Measurements from ENCODE around the gene RNLS.

Gene RNLS

DNA sequence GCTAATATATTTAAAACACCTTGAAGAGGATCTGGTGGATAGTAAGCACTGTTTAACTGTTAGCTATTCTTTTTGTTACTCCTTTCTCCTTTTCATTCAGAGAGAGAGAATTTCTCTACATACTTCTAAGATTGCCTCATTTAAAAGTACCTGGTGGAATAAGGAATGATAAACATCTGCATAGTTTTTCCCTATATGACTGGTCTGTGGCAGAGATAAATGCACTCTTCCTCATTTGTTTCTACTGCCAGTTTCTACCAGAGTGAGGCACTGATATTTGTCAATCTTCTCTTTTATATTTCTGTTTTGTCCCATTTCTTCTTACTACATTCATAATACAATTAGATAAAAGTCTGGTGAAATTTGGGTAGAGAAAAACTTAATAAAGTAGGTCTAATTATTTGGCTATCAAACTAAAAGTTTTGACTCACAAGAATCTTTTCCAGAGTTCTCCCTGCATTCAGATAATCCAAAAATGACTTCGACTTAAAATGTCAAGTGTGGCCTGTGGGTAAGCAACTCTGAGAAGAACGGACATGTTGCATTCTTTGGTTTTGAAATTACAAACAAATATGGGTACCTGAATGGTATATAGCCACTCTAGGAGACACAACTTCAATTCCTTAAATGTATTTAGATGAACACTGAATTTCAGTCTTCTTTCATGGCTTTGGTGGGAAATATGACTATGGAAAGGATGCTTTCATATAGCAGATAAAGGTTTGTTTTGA is 38.8 kb downstream of the RNLS start:
- Histone ChIP-seq H3K27ac (ENCODE audit: low read depth, low read length) (no peak overlapping the region), H3K9ac (ENCODE audit: low read length) (no peak overlapping the region), H3K27me3 (ENCODE audit: control insufficient read depth, insufficient read depth, low read length) (no peaks in the 10 kb centered on the region), H3K4me1 (ENCODE audit: control insufficient read depth, insufficient read depth, low read length) (no peaks in the 10 kb centered on the region), H3K36me3 (ENCODE audit: control insufficient read depth, insufficient read depth, low read length) (no peaks in the 10 kb centered on the region), H3K4me3 (ENCODE audit: low read length) (no peak overlapping the region)

DNA sequence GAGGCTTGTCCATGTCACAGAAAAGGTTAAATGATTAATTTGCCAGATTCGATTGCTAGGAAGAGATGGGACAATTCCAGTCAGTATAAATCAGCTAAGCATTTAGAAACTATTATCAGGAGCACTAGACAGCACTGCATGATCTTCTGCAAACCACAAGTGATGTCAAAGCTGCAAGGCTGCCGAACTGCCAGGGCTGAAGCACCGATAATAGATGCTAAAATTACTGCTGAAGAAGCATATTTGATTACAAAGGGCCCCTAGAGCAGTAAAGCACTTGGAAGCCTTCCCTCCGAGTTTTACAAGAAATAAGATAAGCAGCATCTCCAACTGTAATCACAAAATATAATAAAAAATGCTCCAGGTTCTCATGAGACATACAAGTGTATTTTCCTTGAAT is 40.6 kb downstream of the RNLS start:
- no peak overlapping the region for H3K4me3 ChIP-seq (ENCODE audit: low read length)
- H3K36me3 ChIP-seq (ENCODE audit: control insufficient read depth, insufficient read depth, low read length), result no peaks in the 10 kb centered on the region
- H3K27me3 ChIP-seq (ENCODE audit: control insufficient read depth, insufficient read depth, low read length), result no peaks in the 10 kb centered on the region
- H3K9ac ChIP-seq (ENCODE audit: low read length), result no peak overlapping the region
- no peak overlapping the region for H3K27ac ChIP-seq (ENCODE audit: low read depth, low read length)
- no peaks in the 10 kb centered on the region for H3K4me1 ChIP-seq (ENCODE audit: control insufficient read depth, insufficient read depth, low read length)

DNA sequence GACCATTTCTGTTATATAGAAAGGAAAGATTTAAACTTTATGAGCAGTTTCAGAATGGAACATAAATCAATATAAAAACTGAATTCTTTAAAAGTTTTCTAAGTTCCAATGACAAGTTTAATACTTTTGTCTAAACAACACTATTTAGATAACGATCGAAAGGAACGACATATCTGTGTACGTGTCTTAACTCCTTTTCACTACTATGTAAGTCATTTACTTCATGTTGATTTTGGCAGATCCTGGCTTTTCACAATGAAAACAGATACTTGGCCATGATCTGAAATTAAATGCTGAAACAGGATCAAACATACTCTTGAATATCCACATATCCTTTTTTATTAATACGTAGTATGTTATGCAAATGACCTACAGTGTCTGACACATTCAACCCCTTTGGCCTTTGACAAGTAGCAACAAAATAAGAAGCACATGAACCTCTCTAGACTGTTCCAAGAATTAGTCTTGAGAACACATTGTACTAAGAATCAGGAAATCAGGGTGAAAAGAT is 41.9 kb downstream of the RNLS start:
- H3K4me3 ChIP-seq (ENCODE audit: low read length), result no peak overlapping the region
- no peaks in the 10 kb centered on the region for H3K36me3 ChIP-seq (ENCODE audit: control insufficient read depth, insufficient read depth, low read length)
- H3K27ac ChIP-seq (ENCODE audit: low read depth, low read length), result no peak overlapping the region
- no peak overlapping the region for H3K9ac ChIP-seq (ENCODE audit: low read length)
- H3K27me3 ChIP-seq (ENCODE audit: control insufficient read depth, insufficient read depth, low read length), result no peaks in the 10 kb centered on the region
- no peaks in the 10 kb centered on the region for H3K4me1 ChIP-seq (ENCODE audit: control insufficient read depth, insufficient read depth, low read length)

DNA sequence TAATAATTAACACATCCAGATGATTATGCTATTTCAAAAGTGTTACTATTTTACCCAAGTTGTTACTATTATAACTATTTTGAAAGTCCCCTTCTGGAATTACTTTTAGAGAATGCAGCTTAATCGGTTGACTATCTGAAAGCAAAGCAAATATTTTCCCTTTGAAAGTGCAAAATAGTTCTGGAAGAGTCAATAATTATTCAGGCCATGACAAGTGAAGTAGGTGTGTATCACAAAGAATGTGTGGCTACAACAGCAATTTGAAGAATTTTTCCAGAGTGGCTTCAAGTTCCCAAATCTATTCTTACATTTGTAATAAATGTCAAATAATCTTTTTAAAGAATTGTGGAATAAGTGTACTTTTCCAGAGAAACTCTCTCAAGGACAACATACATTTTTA is 42.8 kb downstream of the RNLS start:
- H3K36me3 ChIP-seq (ENCODE audit: control insufficient read depth, insufficient read depth, low read length), result no peaks in the 10 kb centered on the region
- H3K27ac ChIP-seq (ENCODE audit: low read depth, low read length), result no peak overlapping the region
- H3K4me1 ChIP-seq (ENCODE audit: control insufficient read depth, insufficient read depth, low read length), result no peaks in the 10 kb centered on the region
- H3K9ac ChIP-seq (ENCODE audit: low read length), result no peak overlapping the region
- H3K27me3 ChIP-seq (ENCODE audit: control insufficient read depth, insufficient read depth, low read length), result no peaks in the 10 kb centered on the region
- no peak overlapping the region for H3K4me3 ChIP-seq (ENCODE audit: low read length)

DNA sequence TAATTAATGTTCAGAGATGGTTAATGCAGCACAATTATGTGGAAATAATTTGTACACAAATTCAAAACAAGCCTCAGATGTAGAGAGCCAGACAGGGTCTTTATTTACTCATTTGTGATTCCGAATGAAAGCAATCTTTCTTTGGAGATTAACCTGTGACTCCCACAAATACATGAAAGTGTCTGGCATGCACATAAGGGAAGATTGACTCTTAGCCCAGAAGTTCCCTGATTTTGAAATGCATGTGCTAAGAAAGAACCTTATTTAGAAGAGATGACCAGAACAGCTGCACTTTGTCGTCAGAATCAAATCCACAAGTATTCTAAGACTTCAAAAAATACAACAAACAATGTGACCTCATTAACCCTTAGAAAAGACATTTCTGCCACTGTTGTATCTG is 45.1 kb downstream of the RNLS start:
- Histone ChIP-seq H3K4me1 (ENCODE audit: control insufficient read depth, insufficient read depth, low read length) (no peaks in the 10 kb centered on the region), H3K27ac (ENCODE audit: low read depth, low read length) (no peak overlapping the region)

DNA sequence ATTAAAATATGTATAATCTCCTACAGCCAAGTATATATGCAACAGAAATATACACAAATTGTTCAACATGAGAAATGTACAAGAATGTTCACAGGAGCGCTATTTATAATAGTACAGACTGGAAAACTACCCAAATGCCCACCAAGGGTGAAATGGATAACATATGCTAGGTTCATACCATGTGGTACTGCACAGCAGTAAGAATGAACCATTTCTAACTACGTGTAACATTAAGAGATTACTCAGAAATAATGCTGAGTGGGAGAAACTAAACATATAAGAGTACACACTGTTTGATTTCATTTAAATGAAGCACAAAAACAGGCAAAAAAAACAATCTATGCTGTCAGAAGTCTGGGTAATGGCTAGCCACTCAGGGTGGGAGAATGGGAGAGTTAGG is 45.8 kb downstream of the RNLS start:
- Histone ChIP-seq H3K4me3 (ENCODE audit: low read length) (no peak overlapping the region), H3K27me3 (ENCODE audit: control insufficient read depth, insufficient read depth, low read length) (no peaks in the 10 kb centered on the region), H3K9ac (ENCODE audit: low read length) (no peak overlapping the region), H3K4me1 (ENCODE audit: control insufficient read depth, insufficient read depth, low read length) (no peaks in the 10 kb centered on the region), H3K36me3 (ENCODE audit: control insufficient read depth, insufficient read depth, low read length) (no peaks in the 10 kb centered on the region), H3K27ac (ENCODE audit: low read depth, low read length) (no peak overlapping the region)

More for the DNA sequence above, 45.1 kb downstream of the RNLS start:
- Histone ChIP-seq H3K9ac (ENCODE audit: low read length) (no peak overlapping the region), H3K4me3 (ENCODE audit: low read length) (no peak overlapping the region), H3K36me3 (ENCODE audit: control insufficient read depth, insufficient read depth, low read length) (no peaks in the 10 kb centered on the region), H3K27me3 (ENCODE audit: control insufficient read depth, insufficient read depth, low read length) (no peaks in the 10 kb centered on the region)

DNA sequence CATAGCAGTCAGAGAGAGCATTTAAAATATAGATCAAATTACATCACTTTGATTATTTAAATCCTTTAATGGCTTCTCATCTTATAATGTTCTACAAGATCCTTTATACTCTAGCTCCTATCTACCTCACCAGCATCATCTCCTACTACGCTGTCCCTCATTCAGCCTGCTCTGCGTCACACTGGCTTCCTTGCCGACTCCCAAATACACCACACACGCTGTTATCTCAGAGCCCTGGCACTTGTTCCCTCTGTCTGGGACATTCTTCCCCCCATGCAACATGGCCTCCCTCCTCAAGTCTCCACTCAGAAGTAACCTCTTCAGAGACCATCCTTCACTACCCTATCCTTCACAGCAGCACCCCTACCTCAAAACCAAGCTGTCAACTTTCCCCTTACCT is 46.7 kb downstream of the RNLS start:
- Histone ChIP-seq H3K4me1 (ENCODE audit: control insufficient read depth, insufficient read depth, low read length) (no peaks in the 10 kb centered on the region), H3K4me3 (ENCODE audit: low read length) (no peak overlapping the region), H3K27me3 (ENCODE audit: control insufficient read depth, insufficient read depth, low read length) (no peaks in the 10 kb centered on the region), H3K36me3 (ENCODE audit: control insufficient read depth, insufficient read depth, low read length) (no peaks in the 10 kb centered on the region), H3K9ac (ENCODE audit: low read length) (no peak overlapping the region), H3K27ac (ENCODE audit: low read depth, low read length) (no peak overlapping the region)

DNA sequence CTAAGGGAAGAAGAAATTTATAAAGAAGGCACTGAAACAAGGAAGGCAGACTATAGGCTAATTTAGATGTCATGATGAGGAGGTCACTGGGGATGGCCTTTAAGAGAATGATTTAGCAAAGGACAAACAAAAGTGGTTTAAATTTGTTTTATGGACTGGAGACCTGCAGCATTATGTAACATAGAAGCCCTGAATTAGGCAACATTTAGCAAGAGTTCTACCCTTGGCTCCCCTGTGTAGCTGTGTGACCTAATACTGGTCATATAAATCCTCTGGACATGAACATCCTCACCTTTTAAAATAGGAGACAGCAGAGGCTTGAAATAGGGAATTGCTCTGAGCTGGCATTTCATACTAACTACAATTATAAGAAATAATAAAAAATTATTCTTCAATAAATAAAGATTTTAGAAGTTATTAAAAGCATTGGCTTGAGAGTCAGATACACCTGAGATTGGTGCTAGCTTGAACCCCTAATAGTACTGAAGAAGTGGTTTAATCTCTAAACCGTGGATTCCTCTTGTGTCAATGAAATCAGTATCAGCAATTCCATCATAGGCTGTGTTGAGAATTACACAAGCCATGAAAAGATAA is 48.9 kb downstream of the RNLS start:
- H3K4me3 ChIP-seq (ENCODE audit: low read length), result no peak overlapping the region
- H3K4me1 ChIP-seq (ENCODE audit: control insufficient read depth, insufficient read depth, low read length), result no peaks in the 10 kb centered on the region
- no peak overlapping the region for H3K27ac ChIP-seq (ENCODE audit: low read depth, low read length)
- no peaks in the 10 kb centered on the region for H3K36me3 ChIP-seq (ENCODE audit: control insufficient read depth, insufficient read depth, low read length)
- H3K27me3 ChIP-seq (ENCODE audit: control insufficient read depth, insufficient read depth, low read length), result no peaks in the 10 kb centered on the region
- H3K9ac ChIP-seq (ENCODE audit: low read length), result no peak overlapping the region

DNA sequence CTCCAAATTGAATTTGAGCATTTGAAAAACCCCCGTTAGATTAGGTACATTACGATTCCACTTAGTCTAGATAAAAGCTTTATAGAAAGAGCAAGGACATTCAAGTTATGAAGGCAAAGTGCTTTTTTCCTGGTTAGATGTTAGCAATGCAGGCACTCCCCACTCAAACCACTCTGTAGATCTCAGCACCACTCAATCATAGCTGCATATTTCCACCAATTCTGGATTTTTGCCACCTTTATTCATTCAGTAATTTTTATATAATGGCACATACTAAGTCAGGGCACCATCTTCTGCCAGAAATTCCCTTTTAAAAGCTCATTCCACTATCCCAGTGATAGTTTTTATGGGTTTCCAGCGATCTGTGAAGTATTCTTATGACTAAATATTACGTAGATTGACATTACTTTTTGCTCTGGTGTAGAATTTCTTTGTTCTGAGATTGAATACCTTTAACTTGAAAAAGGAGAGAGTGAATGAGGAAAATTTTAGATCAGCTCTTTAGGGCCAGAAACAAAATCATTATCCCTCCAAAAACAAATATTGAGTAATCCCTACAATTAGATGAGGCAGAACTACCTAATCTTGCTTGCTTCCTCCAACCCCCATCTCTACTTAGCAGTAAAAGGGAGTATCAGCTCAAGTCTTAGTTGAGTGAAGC is 51.6 kb downstream of the RNLS start:
- no peak overlapping the region for H3K4me3 ChIP-seq (ENCODE audit: low read length)
- no peaks in the 10 kb centered on the region for H3K4me1 ChIP-seq (ENCODE audit: control insufficient read depth, insufficient read depth, low read length)
- H3K27ac ChIP-seq (ENCODE audit: low read depth, low read length), result no peak overlapping the region
- no peak overlapping the region for H3K9ac ChIP-seq (ENCODE audit: low read length)
- no peaks in the 10 kb centered on the region for H3K27me3 ChIP-seq (ENCODE audit: control insufficient read depth, insufficient read depth, low read length)
- no peaks in the 10 kb centered on the region for H3K36me3 ChIP-seq (ENCODE audit: control insufficient read depth, insufficient read depth, low read length)

DNA sequence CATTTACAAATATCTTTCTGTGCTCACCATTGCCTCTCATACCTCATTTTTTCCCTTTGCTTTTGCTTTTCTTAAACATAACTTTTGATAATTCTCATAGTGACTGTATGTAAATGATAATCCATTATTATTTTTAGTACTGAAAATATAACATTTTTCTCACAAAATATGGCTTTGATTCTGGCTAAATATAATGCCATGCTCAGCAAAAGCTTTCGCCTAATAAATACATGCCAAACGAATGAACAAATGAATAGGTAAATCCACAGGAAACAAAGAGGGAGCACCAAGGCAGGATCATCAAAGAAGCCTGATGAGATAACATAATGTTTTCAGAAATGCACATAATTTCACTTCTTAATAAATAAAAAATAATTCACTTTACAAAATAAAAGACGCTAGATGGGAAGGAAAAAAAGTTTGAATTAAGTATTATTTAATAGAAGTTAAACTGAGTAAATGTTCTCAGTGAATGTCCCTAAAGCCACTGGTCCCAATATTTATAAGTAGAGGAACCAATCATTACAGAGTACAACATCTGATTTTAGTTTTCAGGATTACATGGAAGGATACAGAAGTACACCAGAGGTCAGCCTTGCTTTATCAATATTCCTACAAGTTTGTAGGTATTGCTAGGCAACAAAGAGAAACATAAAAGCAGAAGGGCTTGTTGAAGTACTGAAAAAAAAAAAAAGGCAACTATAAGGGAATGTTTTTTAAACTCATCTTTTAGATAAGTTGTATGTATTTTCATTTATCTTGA is 52.3 kb downstream of the RNLS start:
- Histone ChIP-seq H3K9ac (ENCODE audit: low read length) (no peak overlapping the region), H3K36me3 (ENCODE audit: control insufficient read depth, insufficient read depth, low read length) (no peaks in the 10 kb centered on the region), H3K27me3 (ENCODE audit: control insufficient read depth, insufficient read depth, low read length) (no peaks in the 10 kb centered on the region), H3K4me1 (ENCODE audit: control insufficient read depth, insufficient read depth, low read length) (no peaks in the 10 kb centered on the region), H3K4me3 (ENCODE audit: low read length) (no peak overlapping the region), H3K27ac (ENCODE audit: low read depth, low read length) (no peak overlapping the region)

DNA sequence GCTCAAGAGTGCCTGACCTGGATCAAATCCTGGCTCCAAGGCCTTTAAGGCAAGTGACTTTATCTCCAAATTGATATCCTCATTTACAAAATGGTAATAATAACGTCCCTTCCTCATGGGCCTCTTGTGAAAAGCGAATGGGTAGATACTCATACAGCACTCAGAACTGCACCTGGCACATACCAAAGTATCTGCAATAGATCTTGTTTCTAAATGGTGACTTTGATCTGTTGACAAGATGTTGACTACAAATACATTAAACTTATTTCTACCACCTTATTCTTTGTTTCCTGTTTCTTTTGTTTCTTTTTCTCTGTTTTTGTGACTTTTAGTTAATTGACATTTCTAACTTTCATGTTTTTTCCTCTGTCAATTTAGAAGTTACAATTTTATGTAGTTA is 53.0 kb downstream of the RNLS start:
- Histone ChIP-seq H3K4me1 (ENCODE audit: control insufficient read depth, insufficient read depth, low read length) (no peaks in the 10 kb centered on the region), H3K27me3 (ENCODE audit: control insufficient read depth, insufficient read depth, low read length) (no peaks in the 10 kb centered on the region), H3K36me3 (ENCODE audit: control insufficient read depth, insufficient read depth, low read length) (no peaks in the 10 kb centered on the region), H3K9ac (ENCODE audit: low read length) (no peak overlapping the region), H3K27ac (ENCODE audit: low read depth, low read length) (no peak overlapping the region), H3K4me3 (ENCODE audit: low read length) (no peak overlapping the region)

DNA sequence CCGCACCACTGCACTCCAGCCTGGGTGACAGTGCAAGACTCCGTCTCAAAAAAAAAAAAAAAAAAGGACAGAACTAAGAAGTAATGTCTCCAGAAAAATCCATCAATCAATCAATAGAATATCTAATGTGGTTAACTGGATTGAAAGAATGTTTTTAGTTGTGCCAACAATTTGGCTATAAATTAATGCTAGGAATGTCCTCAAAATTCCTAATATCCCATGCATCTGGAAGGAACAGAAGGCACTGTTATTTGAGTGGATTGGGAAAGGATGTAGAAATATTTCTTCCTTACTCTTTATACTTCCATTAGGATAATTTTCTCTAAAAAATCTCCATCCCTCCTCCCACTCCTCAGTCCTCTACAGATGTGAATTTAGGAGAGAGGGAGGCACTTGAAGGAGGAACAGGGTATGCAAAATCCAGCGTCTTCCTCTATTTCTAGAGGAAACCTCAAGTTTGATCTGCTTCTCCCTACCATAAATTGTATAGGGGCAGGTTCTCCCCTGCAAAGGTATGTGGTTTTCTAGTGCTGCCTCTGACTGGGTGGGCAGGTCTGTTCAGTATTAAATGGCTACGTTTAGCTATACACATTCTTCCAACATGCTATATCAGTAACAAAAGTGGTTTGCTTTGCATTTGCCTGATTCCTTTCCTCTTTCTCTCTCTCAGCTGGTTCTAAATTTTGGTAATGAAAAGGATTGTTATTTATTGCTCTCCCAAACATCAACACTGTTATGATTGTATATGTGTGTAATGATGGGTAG is 54.1 kb downstream of the RNLS start:
- Histone ChIP-seq H3K4me1 (ENCODE audit: control insufficient read depth, insufficient read depth, low read length) (no peaks in the 10 kb centered on the region), H3K36me3 (ENCODE audit: control insufficient read depth, insufficient read depth, low read length) (no peaks in the 10 kb centered on the region), H3K27ac (ENCODE audit: low read depth, low read length) (no peak overlapping the region), H3K9ac (ENCODE audit: low read length) (no peak overlapping the region), H3K4me3 (ENCODE audit: low read length) (no peak overlapping the region), H3K27me3 (ENCODE audit: control insufficient read depth, insufficient read depth, low read length) (no peaks in the 10 kb centered on the region)

Measured in rectal smooth muscle tissue (tissue), 1 donor.